22Rv1 (cell line): ENCODE measurements around the gene CRB1.

Experiments used
- ZFX ChIP-seq: fragments of 450-650 bp; IDR thresholded peaks from 2 replicates; pipeline ENCODE4 v1.6.1; 2017; ENCODE audit warnings: antibody characterized with exemption, borderline replicate concordance
- TF ChIP-seq, protein P1 (sequence below): fragments of 450-650 bp; IDR thresholded peaks from 2 replicates; pipeline ENCODE4 v1.5.1; 2017; ENCODE audit warnings: mild to moderate bottlenecking

GRCh38 chr1:197481101-197481500 is 213.0 kb downstream of the CRB1 start:
- TF ChIP-seq, protein P1, sequence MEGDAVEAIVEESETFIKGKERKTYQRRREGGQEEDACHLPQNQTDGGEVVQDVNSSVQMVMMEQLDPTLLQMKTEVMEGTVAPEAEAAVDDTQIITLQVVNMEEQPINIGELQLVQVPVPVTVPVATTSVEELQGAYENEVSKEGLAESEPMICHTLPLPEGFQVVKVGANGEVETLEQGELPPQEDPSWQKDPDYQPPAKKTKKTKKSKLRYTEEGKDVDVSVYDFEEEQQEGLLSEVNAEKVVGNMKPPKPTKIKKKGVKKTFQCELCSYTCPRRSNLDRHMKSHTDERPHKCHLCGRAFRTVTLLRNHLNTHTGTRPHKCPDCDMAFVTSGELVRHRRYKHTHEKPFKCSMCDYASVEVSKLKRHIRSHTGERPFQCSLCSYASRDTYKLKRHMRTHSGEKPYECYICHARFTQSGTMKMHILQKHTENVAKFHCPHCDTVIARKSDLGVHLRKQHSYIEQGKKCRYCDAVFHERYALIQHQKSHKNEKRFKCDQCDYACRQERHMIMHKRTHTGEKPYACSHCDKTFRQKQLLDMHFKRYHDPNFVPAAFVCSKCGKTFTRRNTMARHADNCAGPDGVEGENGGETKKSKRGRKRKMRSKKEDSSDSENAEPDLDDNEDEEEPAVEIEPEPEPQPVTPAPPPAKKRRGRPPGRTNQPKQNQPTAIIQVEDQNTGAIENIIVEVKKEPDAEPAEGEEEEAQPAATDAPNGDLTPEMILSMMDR = no peak
- no peak for TF ChIP-seq ZFX
